GM21360 (cell line): Measurements from ENCODE around the gene TSPAN9.

Source experiments
- ATAC-seq: cut with Tn5 transposase; IDR thresholded peaks from one replicate; pipeline ENCODE4 v1.9.1; 2021; ENCODE audit warnings: mild to moderate bottlenecking, moderate library complexity; ENCODE audit not compliant: unreplicated experiment

TSPAN9 gene

GRCh38 chr12:3157581-3158323 lies 80.6 kb downstream of the TSPAN9 start:
- ATAC-seq, result no peak

- no peak for ATAC-seq
Measured at GRCh38 chr12:3158851-3159465, 81.8 kb downstream of the TSPAN9 start.

- no peak for ATAC-seq
Measured at GRCh38 chr12:3160081-3160480, 82.9 kb downstream of the TSPAN9 start.

- no peak for ATAC-seq
Measured at GRCh38 chr12:3161861-3162260, 84.7 kb downstream of the TSPAN9 start.

GRCh38 chr12:3164454-3165077 lies 87.4 kb downstream of the TSPAN9 start:
- ATAC-seq, result no peak

- no peak for ATAC-seq
Measured at GRCh38 chr12:3165078-3165980, 88.2 kb downstream of the TSPAN9 start.

- ATAC-seq, result no peak
Measured at GRCh38 chr12:3167636-3168035, 90.5 kb downstream of the TSPAN9 start.

- no peak for ATAC-seq
Measured at GRCh38 chr12:3168223-3169221, 91.3 kb downstream of the TSPAN9 start.

- ATAC-seq, result no peak
Measured at GRCh38 chr12:3170423-3171194, 93.4 kb downstream of the TSPAN9 start.

GRCh38 chr12:3171195-3171591 lies 94.0 kb downstream of the TSPAN9 start:
- ATAC-seq, result no peak

GRCh38 chr12:3172124-3173007 lies 95.2 kb downstream of the TSPAN9 start:
- no peak for ATAC-seq

GRCh38 chr12:3173008-3173553 lies 95.9 kb downstream of the TSPAN9 start:
- no peak for ATAC-seq

GRCh38 chr12:3173912-3174311 lies 96.7 kb downstream of the TSPAN9 start:
- no peak for ATAC-seq

- no peak for ATAC-seq
Measured at GRCh38 chr12:3175238-3175637, 98.1 kb downstream of the TSPAN9 start.

- no peak for ATAC-seq
Measured at GRCh38 chr12:3176754-3177153, 99.6 kb downstream of the TSPAN9 start.

- ATAC-seq, result no peak
Measured at GRCh38 chr12:3177778-3178425, 100.7 kb downstream of the TSPAN9 start.

- no peak for ATAC-seq
Measured at GRCh38 chr12:3178671-3179313, 101.6 kb downstream of the TSPAN9 start.
